ENCODE results near the gene BCL7C.
"Not testable (repeated sequence)": the region's sequence is repeated elsewhere in the genome, so short reads cannot be mapped to it uniquely, and the experiment has no call there.

BCL7C gene

DNA sequence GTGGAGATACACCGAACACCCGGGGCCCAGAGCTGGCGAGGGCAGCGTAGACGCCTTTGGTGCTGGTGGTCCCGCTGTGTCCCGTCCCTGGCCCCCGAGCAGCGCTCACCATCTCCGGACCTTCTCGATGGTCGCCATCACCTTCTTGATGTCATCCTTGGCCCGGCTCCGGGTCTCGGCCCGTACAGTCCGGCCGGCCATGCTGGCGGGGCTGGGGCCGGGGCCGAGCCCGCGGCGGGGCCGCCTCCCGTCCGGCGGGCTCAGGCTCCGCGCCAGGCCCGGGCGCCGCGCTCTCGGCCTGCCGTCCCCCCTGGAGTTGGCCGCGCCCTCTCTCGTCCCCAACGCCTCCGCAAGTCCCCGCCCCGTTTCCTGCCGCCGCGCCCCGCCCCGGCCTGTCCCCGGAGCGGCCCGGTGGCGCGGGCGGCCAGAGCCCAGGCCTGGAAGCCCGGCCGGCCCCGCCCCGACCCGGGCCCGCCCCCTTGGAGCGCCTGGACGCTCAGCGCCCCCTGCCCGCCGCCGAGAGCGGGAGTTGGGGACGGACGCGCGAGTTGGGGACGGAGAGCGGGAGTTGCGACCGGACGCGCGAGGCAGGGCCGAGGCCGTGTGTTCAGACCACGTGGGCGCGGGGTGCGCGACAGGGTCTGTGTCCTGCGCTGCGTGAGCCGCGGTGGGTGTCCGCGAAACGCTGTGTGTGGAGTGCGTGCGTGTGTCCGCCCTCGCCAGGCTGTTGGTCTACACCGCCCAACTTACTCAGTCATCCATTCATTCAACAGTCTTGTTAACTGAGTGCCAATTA, at the start of gene BCL7C:
BCL7C (minus strand) TSS at position 334 of the 796 bp plus-strand sequence; CDS start at position 201, 133 bp downstream.
- DNase-seq, result peak in 3 of 4 experiments; percentile 41 to 71 (median 44)

DNA sequence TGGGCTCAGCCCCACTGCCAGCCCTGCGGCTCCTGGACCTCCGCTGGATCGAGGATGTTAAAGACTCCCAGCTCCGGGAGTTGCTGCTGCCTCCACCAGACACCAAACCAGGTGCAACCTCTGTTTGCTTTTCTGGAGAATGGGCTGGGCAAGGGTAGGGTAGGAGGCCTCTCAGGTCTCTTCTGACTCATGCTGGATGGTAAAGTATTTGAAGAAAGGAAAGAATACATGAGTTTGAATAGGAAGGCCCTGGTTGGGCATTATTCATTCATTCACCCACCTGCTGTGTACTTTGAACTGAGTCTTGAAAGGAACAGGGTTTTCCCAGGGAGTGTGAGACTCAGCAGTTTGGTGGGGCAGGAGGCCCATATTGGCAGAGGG, 48.5 kb upstream of the BCL7C start:
- DNase-seq, result no peak

DNA sequence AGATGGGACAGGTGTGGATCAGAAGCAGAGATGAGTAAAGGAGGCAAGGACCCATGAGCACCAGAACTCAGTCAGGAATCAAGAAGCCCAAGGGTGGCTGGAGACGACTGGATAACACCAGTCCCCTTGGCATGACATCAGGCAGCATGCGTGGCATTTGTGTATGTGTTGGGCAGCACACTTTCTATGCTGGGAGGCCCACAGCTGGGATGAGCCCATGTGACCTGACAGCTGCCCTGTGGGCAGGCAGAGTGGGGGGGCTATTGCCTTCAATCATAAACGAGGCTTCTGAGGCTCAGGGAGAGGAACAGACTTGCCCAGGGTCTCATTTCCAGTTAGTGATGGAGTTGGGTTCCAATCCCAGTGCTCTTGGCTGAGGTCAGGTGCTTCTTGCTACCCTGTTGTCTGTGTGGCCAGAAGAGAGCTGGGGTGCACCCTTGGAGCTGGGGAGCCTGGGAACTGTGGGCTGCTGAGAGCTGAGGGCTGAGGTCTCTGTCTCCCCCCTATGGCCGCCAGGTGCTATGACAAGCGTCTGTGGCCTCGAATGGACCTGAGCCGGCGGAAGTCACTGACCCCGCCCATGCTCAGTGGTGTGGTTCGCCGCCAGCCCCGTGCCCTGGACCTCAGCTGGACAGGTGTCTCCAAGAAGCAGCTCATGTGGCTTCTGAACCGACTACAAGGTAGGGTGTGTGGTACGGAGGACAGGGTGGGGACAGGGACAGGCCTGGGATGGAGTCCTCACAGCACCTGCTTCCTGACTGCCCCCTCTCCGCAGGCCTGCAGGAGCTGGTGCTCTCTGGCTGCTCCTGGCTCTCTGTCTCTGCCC, 47.9 kb upstream of the BCL7C start:
- peak in 3 of 4 experiments; percentile 9 to 40 (median 25) for DNase-seq

DNA sequence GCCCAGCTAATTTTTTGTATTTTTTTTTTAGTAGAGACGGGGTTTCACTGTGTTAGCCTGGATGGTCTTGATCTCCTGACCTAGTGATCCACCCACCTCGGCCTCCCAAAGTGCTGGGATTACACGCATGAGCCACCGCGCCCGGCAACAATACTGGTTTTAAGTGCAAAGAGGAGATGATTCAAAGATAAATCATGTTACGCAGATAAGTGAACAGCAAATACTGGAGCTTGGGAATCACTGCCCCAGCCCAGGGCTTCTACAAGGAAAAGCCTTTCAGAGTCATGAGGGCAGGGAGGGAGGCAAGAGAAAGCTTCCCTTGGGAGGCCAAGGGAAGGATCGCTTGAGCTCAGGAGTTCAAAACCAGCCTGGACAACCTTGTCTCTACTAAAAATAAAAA, 45.7 kb upstream of the BCL7C start:
- not testable (repeated sequence) for DNase-seq

DNA sequence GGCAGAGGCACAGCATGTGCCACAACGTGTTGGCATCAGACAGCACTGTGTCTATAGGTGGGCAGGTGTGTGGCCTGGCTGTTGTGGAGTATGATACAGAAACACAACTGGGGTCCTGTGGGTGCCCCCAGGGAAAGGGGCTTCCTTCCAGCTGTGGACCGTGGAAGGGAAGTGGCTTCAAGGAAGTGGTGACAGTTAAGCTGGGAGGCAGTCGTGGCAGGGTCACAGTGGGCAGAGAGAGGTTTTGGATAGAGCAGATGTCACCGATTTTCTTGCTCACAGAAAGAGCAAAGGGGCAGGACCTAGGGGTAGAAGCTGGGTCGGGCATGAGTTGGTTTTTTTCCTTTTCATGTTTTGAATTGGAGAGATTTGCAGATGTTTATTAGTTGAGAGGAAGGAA, 43.8 kb upstream of the BCL7C start:
- DNase-seq, result no peak

DNA sequence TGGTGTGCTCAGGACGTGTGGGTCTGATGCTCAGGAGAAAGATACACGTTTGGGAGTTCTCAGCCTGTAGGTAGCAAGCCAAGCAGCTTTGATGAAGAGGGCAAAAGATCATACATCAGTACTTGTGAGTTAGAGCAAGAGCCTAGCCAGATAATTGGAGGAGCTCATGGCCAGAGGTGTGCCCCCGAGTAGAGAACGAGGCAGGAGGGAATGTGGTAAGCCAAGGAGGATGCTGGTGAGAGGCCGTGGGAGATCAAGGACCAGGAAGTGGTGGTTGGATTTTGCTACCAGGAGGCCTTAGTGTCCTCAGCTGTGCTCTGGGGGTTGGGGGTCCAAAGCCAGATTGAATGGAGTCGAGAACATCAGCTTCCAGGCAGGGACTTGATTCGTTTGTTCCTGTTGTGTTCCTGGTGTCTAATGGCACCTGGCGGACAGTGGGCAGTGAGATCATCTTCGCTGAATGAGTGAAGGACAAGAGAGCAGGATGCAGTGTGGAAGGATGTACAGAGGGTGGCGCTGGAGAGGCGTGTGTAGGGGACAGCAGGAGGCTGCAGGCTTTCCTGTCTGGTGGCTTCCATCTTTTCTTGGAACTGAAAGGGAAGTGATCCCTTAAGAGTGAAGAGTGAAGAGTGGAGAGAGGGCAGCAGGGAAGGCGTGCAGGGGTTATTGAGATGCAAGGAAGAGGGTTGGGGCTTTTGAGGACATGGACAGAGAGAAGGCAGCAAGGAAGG, 41.1 kb upstream of the BCL7C start:
- DNase-seq, result no peak

DNA sequence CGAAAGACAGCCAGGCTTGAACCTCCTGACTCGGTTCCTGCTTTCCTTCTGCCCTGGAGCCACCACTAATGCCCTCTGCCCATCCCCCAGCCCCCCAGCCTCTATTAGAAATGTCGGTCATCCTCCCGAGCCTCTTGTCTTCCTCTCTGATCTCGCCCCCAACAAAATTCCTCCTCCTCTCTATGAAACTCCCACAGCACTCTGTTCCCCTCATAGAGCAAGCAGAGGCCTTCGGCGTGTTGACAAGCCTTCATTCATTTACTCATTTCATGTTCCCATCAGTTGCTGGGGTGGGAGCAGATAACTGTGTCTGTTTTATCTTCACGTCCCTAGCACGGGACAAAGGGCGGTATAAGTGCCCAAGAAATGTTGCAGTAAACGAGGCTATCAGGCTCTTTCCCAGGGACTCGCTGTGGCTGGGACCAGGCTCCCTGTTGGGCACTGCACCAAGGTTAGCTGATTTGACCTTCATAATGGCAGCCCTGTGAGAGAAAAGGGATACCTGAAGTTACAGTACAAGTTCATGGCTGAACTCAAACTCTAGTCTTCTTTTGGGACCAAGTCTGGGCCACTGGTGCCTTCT, 37.3 kb upstream of the BCL7C start:
- DNase-seq, result no peak

DNA sequence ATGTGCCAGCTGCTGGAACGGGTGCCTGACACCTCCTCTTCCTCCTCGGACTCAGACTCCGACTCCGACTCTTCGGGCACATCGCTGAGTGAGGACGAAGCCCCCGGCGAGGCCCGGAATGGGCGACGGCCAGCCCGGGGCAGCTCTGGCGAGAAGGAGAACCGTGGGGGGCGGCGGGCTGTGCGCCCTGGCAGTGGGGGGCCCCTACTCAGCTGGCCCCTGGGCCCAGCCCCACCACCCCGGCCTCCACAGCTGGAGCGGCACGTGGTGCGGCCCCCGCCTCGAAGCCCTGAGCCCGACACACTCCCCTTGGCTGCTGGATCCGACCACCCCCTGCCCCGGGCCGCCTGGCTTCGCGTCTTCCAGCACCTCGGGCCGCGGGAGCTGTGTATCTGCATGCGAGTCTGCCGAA, 36.3 kb upstream of the BCL7C start:
- DNase-seq, result no peak

DNA sequence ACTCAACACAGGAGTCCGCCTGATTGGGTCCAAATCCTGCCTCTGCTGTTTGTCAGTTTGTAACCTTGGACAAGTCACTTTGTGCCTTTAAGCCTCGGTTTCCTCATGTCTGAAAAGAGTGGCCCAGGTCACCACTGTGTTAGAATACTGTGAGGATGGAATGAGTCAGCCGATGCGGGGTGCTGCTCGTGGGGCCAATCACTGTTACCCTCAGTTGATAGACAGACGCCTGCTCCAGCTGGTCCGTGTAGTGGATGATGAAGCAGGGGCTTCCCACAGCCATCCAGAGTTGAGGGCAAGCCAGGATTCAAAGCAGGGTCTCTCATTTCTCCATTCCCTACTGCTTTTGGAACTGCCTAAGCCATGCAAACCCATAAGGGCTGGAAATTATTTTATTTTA, 35.3 kb upstream of the BCL7C start:
- DNase-seq, result no peak

DNA sequence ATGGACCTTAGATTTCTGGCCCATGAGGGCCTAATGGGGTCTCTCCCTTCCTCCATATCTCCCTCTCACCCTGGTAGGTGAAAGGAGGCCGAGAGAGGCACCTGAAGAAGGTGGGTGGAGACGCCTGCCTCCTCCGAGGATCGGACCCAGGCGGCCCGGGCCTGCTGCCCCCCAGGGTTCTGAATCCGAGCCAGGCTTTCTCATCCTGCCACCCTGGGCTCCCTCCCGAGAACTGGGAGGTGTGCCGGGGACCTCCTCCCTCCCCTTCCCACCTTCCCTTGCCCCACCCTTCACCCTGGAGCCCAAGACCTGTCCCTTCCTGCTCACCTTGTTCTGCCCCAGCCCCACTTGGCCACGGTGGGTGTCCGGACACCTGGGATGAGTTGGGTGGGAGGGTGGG, 34.5 kb upstream of the BCL7C start:
- no peak for DNase-seq

DNA sequence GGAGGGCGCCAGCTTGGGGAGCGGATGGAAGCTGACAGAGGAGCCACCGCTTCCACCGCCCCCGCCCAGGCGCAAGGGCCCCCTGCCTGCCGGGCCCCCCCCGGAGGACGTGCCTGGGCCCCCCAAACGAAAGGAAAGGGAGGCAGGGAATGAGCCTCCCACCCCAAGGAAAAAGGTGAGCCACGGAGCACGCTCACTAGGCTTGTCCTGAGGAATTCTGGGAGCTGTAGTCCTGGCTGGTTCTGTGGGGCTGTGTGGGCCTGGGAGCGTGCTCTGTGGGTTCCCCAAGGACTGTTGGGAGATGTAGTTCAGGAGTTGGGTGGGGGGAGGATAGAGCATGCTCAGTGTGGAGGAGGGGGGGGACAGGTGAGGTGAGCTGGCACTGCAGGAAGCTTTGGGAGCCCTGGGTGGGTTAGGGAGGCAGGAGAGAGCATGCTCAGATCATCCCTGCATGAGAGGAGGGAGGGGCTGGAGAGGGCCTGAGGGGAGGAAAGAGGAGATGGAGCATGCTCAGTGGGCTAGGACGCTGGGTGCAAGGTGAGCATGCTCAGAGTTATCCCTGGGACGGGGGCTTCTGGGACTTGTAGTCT, 34.0 kb upstream of the BCL7C start:
- no peak for DNase-seq

DNA sequence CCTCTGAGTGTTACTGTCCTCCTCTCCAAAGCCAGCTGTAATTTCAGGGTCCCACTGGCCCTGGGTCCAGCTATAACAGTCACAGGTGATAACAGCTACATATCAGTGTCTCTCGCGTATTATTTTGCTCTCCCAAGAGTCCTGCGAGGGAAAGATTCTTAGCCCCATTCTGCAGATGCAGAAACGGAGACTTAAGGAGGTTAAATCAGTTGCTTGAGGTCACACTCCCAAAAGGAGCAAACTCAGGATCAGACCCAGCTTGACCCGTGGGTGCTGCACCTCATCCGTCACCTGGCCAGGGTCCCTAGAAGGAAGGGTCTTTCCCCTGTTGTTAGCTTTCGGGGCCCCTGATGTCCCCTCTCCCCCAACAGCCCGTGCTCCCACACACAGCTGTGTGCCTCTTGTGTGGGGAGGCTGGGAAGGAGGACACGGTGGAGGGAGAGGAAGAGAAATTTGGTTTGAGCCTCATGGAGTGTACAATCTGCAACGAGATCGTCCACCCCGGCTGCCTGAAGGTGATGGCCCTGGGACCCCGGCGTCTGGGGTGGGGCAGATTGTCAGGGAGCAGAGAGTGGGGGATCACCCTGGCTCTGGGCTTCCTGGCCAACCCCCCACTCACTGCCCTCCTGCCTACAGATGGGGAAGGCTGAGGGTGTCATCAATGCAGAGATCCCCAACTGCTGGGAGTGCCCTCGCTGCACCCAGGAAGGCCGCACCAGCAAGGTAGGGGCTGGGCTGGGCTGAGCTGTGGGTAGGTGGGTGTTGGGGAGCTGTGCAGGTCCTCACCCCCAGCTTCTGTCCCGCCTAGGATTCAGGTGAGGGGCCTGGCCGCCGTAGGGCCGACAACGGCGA, 33.3 kb upstream of the BCL7C start:
- no peak for DNase-seq

DNA sequence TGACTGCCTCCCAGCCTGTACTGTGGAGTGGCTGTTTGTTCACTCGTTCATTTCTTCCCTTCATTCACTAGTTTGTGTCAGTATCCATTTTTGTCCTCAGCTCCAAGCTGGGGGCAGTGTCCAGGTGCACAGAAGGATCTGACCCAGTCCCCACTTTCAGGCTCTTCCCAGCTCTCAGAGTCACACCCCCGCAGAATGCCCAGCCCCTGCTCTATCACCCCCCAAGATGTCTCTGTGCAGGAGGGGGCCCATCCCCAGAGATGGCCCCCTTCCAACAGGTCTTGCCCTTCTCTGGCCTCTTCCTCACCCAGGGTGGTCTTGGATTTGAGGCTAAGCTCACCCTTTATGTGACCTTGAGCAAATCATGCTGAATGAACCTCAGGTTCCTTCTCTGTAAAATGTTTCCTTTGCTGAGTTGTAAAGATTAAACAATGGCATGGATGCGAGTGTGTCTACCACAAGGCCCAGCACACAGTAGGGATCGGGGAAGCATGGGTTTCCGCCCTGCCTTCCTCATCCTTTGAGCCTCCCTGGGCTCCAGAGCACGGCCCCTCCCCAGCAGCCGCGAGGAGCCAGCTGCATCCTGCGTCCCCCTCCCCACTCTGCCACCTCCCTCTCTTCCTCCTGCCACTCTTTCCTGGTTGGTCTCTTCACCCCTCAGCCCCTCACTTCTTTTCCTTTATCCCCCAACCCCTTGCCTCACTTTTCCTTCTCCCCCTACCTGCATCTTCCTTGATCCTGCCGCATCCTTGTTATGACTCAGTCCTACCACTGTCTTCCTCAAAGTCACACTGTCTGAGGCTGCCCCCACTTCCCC, 32.3 kb upstream of the BCL7C start:
- DNase-seq, result no peak

DNA sequence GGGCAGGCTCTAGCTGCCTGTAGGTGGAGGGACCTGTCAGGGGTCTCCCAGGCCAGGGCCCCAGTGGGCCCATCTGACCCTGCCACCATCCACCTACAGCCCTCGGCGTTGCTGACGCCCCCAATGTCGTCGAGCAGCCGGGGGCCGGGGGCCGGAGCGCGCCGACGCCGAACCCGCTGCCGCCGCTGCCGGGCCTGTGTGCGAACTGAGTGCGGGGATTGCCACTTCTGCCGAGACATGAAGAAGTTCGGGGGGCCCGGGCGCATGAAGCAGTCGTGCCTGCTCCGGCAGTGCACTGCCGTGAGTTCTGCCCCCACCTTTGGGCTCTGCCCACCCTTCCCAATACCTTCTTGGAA, 31.7 kb upstream of the BCL7C start:
- DNase-seq, result no peak

DNA sequence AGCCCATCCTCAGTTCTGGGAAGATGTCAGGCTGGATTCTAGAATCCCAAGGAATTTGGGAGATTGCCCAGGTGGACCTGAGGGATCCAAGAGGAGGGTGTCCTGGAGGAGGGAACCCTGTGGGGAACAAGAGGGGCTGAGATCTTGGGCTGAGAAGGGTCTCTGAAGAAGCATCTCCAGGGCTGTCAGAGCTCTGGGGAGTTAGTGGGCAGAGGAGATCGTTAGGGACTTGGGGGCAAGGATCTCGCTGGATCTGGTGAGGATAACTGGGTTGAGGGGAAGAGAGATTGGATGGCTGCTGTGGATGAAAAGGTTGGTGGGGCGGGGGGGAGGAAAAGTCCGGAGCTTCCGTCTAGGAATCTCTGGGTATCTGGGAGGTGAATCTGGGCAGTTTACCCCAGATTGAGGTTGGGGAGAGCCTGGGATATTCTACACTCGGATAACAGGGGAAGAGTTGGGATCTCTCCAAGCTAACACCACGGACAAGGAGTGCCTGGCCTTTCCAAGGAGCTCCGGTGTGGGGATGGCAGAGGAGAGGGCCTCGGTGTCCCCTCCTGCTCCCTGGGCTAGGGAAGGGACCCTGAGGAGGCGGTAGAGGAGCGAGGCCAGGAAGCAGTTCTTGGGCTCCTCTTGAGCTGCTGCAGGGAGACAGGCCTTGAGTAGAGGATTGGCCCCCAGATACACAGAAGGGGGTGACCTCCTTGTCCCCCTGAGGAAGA, 31.2 kb upstream of the BCL7C start:
- no peak for DNase-seq

DNA sequence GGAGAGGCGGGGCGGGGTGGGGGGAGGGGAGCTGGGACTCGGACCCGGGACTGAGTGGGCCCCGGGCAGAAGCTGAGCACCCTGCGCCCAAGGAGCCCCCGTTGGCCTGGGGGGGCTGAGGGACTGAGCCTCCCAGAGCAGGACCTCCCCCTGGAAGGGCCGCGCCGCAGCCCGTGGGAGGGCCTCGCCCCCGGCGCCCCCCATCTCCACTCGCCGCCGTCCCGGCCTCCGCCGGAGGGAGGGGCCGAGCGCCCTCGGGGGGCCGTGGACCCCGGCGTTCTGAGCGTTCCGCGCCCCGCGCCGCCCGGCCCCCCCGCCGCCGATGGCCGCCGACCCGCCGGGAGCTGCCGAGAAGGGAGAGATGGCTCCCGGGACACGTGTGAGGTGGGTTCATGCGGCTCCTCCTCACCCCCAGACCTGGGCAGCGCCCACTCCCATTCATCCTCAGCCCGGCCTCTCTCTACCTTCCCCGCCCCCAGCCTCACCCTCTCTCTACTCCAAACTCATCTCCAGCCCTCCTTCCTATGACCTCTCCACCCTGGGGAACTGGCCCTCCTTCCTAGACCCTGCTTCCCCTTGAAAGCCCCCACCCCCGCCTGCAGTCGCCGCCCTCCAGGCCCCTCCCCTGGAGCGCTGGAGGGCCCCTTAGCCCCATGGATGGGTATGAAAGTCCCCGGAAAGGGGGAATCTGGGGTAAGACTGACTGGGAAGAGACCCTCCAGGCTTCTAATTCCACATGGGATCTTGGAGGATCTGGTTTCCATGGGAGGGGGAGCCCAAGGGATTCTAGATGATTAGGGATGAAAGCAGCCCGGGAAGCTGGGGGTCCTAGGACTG, 30.4 kb upstream of the BCL7C start:
- no peak for DNase-seq

DNA sequence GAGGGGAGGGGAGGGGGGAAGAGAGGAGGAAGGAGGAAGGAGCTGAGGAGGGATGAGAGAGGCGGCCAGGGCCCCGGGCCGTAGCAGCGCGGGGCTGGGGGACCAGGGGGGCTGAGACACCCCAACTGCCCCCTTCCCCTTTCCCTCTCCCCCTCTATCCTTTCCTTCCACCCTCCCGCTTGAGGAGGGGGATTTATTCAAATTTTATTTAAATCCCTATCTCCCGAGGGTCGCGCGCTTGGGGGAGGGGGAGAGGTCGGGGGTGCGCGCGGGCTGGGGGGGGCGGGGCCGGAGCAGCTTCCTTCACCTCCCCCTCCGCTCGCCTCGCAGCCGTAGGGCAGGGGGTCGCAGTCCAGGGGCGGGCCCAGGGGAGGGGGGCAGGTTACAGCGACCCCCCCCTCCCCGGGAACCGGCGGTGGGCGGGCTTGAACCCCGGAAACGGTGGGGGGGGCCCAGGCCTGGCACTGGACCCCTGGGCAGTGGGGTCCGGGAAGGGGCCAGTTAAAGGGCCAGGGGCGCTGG, 29.7 kb upstream of the BCL7C start, which contains the start of gene FBXL19:
FBXL19 (plus strand) TSS at position 19 of the 522 bp plus-strand sequence. CDS start 2,183 bp downstream, outside the sequence.
- peak in 1 of 4 experiments; percentile 12 for DNase-seq

DNA sequence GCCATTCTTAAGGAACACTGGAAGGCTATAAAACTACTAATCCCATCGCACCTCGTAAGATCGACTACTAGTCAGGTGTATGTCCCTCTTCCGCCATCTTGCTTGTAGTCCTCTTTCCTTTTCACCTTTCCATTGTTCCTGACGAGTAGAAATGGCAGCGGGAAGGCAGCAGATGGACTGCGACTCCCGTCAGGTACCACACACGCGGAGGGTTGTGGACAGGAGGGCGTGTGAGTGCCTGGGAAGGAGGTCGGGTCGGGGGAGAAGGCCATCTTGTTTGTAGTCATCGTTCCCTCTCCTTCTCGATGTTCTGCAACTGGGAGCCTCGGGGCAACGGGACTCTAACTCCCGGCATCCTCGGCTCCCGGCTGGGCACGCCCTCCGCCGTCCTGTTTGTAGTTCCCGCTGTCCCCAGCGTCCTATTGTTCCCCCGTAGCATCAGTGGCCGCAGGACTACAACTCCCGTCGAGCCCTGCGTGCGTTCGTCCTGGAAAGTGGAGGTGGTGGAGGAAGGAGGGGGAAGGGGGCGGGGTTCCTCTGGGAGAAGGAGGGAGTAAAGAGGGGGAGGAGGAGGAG, 29.2 kb upstream of the BCL7C start:
- peak; percentile 76 to 91 (median 84) for DNase-seq

Data from activated naive CD4-positive, alpha-beta T cell (primary cell).